D721Med (cell line): ENCODE data around the gene VPS72.

ENCODE experiments used
- DNase-seq: peaks from one replicate; pipeline ENCODE4 v3.0.0; 2011; ENCODE audit warnings: low spot score; ENCODE audit not compliant: insufficient read length
- FAIRE-seq: peaks from 2 replicates; lab custom pipeline; 2011; peaks lifted over from hg19 to GRCh38; lab: Jason Lieb, UNC
- TF ChIP-seq, protein P1 (sequence below): IDR thresholded peaks from 2 replicates; pipeline ENCODE4 v1.5.1; 2012; ENCODE audit warnings: mild to moderate bottlenecking, control low read depth; ENCODE audit not compliant: insufficient read depth; ENCODE audit errors: missing control alignments

The VPS72 gene

GRCh38 chr1:151144474-151145303 lies 45.3 kb downstream of the VPS72 start:
- TF ChIP-seq, protein P1, sequence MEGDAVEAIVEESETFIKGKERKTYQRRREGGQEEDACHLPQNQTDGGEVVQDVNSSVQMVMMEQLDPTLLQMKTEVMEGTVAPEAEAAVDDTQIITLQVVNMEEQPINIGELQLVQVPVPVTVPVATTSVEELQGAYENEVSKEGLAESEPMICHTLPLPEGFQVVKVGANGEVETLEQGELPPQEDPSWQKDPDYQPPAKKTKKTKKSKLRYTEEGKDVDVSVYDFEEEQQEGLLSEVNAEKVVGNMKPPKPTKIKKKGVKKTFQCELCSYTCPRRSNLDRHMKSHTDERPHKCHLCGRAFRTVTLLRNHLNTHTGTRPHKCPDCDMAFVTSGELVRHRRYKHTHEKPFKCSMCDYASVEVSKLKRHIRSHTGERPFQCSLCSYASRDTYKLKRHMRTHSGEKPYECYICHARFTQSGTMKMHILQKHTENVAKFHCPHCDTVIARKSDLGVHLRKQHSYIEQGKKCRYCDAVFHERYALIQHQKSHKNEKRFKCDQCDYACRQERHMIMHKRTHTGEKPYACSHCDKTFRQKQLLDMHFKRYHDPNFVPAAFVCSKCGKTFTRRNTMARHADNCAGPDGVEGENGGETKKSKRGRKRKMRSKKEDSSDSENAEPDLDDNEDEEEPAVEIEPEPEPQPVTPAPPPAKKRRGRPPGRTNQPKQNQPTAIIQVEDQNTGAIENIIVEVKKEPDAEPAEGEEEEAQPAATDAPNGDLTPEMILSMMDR, result no peak
- FAIRE-seq (no peak), DNase-seq (no peak)

GRCh38 chr1:151143986-151144385 lies 46.0 kb downstream of the VPS72 start:
- TF ChIP-seq, protein P1, result no peak
- DNase-seq (no peak), FAIRE-seq (no peak)

DNA sequence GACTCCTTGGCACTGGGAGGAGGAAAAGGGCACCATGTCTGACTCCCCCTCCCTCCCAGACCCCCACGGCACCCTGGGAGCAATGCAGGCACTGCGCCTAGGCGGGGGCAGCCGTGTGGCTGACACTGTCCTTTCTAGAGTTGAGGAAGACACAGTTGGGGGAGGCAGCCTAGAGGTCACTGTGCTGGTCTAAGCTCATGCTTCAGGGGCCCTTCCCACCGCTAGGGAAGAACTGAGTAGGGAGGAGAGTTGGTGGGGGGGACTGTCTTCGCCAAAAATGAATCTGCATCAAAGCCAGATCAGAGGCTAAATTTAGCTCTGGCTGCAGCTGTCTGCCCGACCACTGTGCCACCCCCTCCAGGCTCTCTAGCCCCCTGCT lies 47.0 kb downstream of the VPS72 start:
- FAIRE-seq, result no peak
- TF ChIP-seq, protein P1, result no peak
- no peak for DNase-seq

- DNase-seq, result no peak
- FAIRE-seq, result no peak
- TF ChIP-seq, protein P1, result no peak
These were observed 47.5 kb downstream of the VPS72 start for GRCh38 chr1:151142411-151143056.

- no peak for FAIRE-seq
- DNase-seq, result no peak
These were observed 52.2 kb downstream of the VPS72 start for GRCh38 chr1:151137789-151138188.

DNA sequence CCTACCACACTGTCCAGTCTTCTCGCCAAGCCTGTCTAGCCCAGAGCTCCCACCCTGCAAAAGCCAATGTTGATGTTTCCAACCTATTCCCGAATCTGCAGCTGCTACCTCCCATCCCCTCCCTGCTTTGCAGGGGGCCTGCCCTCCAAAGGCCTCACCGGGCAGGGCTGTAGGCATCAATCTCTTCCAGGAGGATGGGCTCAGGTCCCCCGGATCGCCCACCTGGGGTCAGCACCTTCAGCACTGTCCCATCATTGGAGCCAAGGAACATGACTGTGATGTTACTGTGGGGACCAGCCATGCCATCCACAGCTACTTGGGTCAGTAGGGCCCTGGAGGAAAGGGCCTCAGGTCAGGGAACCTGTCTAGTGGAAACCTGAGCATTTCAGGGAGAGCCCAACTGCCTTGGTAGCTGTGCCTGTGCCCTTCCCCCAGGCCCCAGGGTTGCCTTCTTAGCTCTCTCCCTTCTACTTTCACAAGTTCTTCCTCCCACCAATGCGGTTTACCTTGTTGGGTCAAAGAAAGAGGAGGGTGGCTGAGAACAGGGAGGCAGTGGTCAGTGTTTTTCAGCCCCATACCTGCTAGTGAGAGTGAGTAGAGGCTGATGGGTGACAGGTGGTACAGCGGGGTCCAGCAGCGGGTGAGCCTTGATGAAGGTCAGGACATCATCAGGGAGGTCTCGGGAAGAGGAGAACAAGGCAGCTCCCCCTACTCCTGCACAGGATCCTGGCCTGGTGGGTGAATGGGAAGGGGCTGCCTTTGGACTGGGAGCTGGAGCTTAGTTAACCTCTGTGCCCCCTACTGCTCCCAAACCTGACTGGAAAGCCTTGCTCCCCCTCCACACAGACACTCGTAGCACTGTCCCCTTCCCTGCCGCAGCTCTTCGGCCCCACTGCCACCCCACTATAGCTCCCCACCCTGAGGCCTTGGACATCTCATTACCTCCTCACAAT lies 54.3 kb downstream of the VPS72 start:
- TF ChIP-seq, protein P1, result peak; percentile 3
- DNase-seq (no peak), FAIRE-seq (no peak)

More at GRCh38 chr1:151137789-151138188, 52.2 kb downstream of the VPS72 start:
- TF ChIP-seq, protein P1, result no peak
